Measurements from ENCODE around the gene JMJD4. TPM values are rescaled to one million over a fixed set of nuclear protein-coding genes. Genes with fewer than 3 reads are reported as not detected.

The JMJD4 gene, protein sequence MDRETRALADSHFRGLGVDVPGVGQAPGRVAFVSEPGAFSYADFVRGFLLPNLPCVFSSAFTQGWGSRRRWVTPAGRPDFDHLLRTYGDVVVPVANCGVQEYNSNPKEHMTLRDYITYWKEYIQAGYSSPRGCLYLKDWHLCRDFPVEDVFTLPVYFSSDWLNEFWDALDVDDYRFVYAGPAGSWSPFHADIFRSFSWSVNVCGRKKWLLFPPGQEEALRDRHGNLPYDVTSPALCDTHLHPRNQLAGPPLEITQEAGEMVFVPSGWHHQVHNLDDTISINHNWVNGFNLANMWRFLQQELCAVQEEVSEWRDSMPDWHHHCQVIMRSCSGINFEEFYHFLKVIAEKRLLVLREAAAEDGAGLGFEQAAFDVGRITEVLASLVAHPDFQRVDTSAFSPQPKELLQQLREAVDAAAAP
- total RNA-seq (10 to 100 TPM in 7 of 9 donors, 1 to 10 TPM in 2; 7.8 to 14.1 (median 11.5) TPM), polyA plus RNA-seq (10 to 100 TPM in 1 of 2 donors, 1 to 10 TPM in 1; 7.9 to 12.6 TPM)
- long read RNA-seq, donor 1, transcript JMJD4-201 (6 exons, 2,595 nt) = major isoform, 10 of 29 reads
- long read RNA-seq, donor 1, partial matches to known transcripts = 10 of 29 reads
- long read RNA-seq, donor 1, other reads (novel, unspliced or antisense) = 6 of 29 reads
- long read RNA-seq, donor 2, transcript JMJD4-202 (6 exons, 2,502 nt) = minor isoform, 6 of 98 reads
- long read RNA-seq, donor 2, transcript JMJD4-201 (6 exons, 2,595 nt) = major isoform, 63 of 98 reads
- long read RNA-seq, donor 2, partial matches to known transcripts = 7 of 98 reads
- long read RNA-seq, donor 2, other reads (novel, unspliced or antisense) = 22 of 98 reads
- long read RNA-seq, donor 3, transcript JMJD4-201 (6 exons, 2,595 nt) = major isoform, 11 of 23 reads
- long read RNA-seq, donor 3, partial matches to known transcripts = 6 of 23 reads
- long read RNA-seq, donor 3, other reads (novel, unspliced or antisense) = 5 of 23 reads

DNA sequence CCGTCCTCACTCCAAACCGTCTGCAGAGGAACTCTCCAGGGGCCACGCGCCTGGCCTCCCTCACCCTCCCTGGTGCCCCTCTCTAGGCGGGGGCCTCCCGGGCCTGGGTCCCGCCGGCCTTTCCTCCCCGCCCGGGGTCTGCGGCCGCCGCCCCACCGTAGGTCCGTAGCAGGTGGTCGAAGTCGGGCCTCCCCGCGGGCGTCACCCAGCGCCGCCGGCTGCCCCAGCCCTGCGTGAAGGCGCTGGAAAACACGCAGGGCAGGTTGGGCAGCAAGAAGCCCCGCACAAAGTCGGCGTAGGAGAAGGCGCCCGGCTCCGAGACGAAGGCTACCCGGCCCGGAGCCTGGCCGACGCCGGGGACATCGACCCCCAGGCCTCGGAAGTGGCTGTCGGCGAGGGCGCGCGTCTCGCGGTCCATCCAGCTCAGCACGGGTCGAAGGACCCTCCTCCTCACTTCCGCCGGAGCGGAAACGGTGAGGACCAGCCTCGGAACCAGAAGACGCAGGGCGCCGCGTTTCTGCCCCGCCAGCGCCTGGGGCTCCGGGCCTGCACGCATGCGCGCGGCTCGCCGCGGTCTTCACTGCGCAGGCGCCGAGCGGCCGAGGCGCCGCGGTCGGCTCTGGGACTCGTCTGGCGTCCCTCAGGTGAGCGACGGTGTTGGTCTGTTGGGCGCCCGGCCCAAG, at the start of gene JMJD4, which contains the start of gene SNAP47:
TSS of gene JMJD4 (minus strand) at position 447 of the 683 bp plus-strand sequence. CDS start at position 418, 29 bp downstream.
TSS of gene SNAP47 (plus strand) at position 580 of the 683 bp plus-strand sequence. CDS start 12,302 bp downstream, outside the sequence.
- 0 to 1% (median 0%) methylated on average over 4 to 83 of the region's 83 CpGs for WGBS, 4 donors
- peaks cover 0 to 45% (median 27%) of the 10 kb centered on the region in 12 donors for H3K4me1 ChIP-seq
- H3K4me3 ChIP-seq = peak within 1 kb of the TSS; percentile 73 to 99 (median 93)
- intact Hi-C loops (cut with DNase I) = loop anchor here in 3 of 10 donors (5.0 to 10.0 kb wide), 3 partner anchors 52 to 173 kb away; partner anchors contain the start of gene ZNF678 (in 3 of the 3)
- peak in 1 of 2 donors; percentile 86 for TF ChIP-seq POLR2A (IDR thresholded peaks at IDR 0.05)
- TF ChIP-seq, protein P1, sequence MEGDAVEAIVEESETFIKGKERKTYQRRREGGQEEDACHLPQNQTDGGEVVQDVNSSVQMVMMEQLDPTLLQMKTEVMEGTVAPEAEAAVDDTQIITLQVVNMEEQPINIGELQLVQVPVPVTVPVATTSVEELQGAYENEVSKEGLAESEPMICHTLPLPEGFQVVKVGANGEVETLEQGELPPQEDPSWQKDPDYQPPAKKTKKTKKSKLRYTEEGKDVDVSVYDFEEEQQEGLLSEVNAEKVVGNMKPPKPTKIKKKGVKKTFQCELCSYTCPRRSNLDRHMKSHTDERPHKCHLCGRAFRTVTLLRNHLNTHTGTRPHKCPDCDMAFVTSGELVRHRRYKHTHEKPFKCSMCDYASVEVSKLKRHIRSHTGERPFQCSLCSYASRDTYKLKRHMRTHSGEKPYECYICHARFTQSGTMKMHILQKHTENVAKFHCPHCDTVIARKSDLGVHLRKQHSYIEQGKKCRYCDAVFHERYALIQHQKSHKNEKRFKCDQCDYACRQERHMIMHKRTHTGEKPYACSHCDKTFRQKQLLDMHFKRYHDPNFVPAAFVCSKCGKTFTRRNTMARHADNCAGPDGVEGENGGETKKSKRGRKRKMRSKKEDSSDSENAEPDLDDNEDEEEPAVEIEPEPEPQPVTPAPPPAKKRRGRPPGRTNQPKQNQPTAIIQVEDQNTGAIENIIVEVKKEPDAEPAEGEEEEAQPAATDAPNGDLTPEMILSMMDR (IDR thresholded peaks at IDR 0.05) = no peak
- ATAC-seq (peak; percentile 72 to 94 (median 90)), DNase-seq (peak; percentile 92 to 96 (median 94))
- peaks cover 0 to 28% (median 25%) of the 10 kb centered on the region in 9 donors for H3K36me3 ChIP-seq
- H3K27me3 ChIP-seq = no peaks in the 10 kb centered on the region
- peak within 1 kb of the TSS; percentile 66 to 95 (median 88) for H3K27ac ChIP-seq
- no peaks in the 10 kb centered on the region for H3K9me3 ChIP-seq

DNA sequence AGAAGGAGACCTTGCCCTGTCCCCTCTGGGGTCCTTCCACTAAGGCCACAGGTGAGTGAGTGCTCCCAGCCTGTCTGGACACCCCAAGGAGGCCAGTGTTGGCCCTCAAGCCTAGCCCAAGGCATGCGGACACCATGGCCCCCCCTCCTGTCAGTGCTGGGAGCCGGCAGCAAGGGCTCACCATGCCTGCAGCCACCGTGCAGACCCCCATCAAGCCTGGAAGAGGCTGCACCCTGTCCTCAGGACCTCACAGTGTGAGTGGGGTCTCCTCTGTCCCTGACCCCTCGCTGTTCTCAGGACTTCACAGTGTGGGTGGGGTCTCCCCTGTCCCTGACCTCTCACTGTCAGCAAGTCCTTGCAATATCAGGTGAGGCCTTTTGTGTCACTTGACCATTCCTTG, 47.1 kb upstream of the JMJD4 start:
- Histone ChIP-seq H3K36me3 (peaks cover 0 to 18% (median 7%) of the 10 kb centered on the region in 9 donors), H3K4me3 (no peak overlapping the region), H3K9me3 (no peaks in the 10 kb centered on the region), H3K4me1 (peaks cover 4 to 24% (median 12%) of the 10 kb centered on the region in 12 donors), H3K27me3 (peaks cover 0 to 13% (median 0%) of the 10 kb centered on the region in 9 donors), H3K27ac (no peak overlapping the region)
- TF ChIP-seq POLR2A (IDR thresholded peaks at IDR 0.05) = no peak
- TF ChIP-seq, protein P1 (IDR thresholded peaks at IDR 0.05) = no peak
- intact Hi-C loops (cut with DNase I) = no loop called here
- DNase-seq (peak in 1 of 5 donors; percentile 4), ATAC-seq (no peak)
- 75 to 98% (median 88%) methylated on average over 1 to 4 of the region's 4 CpGs for WGBS, 4 donors

DNA sequence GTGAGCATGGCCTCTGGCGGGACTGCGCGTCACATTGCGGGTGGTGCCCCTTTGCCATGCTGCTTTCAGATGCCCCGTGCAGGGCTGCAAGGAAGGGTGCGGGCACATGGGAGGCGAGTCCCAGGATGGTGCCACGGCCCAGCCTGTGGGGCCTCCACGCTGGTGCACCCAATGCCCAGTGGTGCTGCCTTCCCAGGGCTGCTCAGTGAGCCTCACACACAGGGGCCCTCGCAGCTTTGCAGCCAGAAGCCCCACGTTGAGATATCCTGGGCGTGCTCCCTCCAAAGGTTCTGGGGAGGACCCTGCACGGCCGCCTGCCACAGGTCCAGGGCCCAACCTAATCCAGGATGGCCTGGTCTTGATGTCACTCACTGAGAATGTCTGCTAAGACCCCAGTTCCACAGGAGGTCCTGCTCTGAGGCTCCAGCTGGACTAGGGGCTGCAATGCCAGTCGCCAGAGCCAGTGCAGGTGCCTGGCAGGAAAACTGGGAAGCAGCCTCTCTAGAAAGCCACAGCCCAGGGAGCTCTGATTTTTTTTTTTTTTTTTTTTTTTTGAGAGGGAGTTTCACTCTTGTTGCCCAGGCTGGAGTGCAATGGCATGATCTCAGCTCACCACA, 46.3 kb upstream of the JMJD4 start:
- TF ChIP-seq POLR2A (IDR thresholded peaks at IDR 0.05) = no peak
- TF ChIP-seq, protein P1 (IDR thresholded peaks at IDR 0.05) = no peak
- intact Hi-C loops (cut with DNase I) = no loop called here
- Histone ChIP-seq H3K9me3 (no peaks in the 10 kb centered on the region), H3K4me1 (peaks cover 0 to 16% (median 4%) of the 10 kb centered on the region in 12 donors), H3K36me3 (peaks cover 0 to 23% (median 14%) of the 10 kb centered on the region in 9 donors), H3K27me3 (peaks cover 0 to 5% (median 0%) of the 10 kb centered on the region in 9 donors), H3K27ac (no peak overlapping the region), H3K4me3 (no peak overlapping the region)
- 86 to 96% (median 94%) methylated on average over 13 to 15 of the region's 15 CpGs for WGBS, 4 donors
- no peak for ATAC-seq
- peak in 2 of 5 donors; percentile 6 to 14 for DNase-seq

Data from heart left ventricle (tissue), 16 donors.